Neural cell (in vitro differentiated cells): ENCODE results near the gene TMEM131L. TPM values are rescaled to one million over a fixed set of nuclear protein-coding genes. Genes with fewer than 3 reads are reported as not detected.

Experiments
- H2AFZ ChIP-seq: fragments of 200-600, 300-800 bp; sonication (generic), shearing (Covaris generic); 2 replicates; pipeline ENCODE4 v1.6.0; 2014; ENCODE audit warnings: low read depth, mild to moderate bottlenecking, antibody characterized with exemption, low read length, moderate library complexity
- H3F3A ChIP-seq: fragments of 200-600 bp; shearing (Covaris generic); 2 replicates; pipeline ENCODE4 v1.6.1; 2016; ENCODE audit warnings: mild to moderate bottlenecking, moderate library complexity, mixed read lengths, antibody characterized with exemption, low read length; ENCODE audit not compliant: insufficient read depth, poor library complexity, severe bottlenecking
- H3K27ac ChIP-seq: fragments of 200-600, 300-800 bp; sonication (generic), shearing (Covaris generic); 2 replicates; pipeline ENCODE4 v1.5.1; 2014; ENCODE audit warnings: mild to moderate bottlenecking, low read length, moderate library complexity
- H3K27me3 ChIP-seq: fragments of 300-800, 200-600 bp; sonication (generic), shearing (Covaris generic); 2 replicates; pipeline ENCODE4 v1.6.0; 2014; ENCODE audit warnings: mild to moderate bottlenecking, low read depth, low read length, moderate library complexity; ENCODE audit not compliant: insufficient read depth
- H3K36me3 ChIP-seq: fragments of 300-800, 200-600 bp; sonication (generic), shearing (Covaris generic); 2 replicates; pipeline ENCODE4 v1.5.1; 2014; ENCODE audit warnings: mild to moderate bottlenecking, antibody characterized with exemption, low read length, moderate library complexity; ENCODE audit not compliant: insufficient read depth
- H3K4me2 ChIP-seq: fragments of 300-800, 200-600 bp; sonication (generic), shearing (Covaris generic); 2 replicates; pipeline ENCODE4 v1.6.0; 2014; ENCODE audit warnings: mild to moderate bottlenecking, low read length
- H3K4me3 ChIP-seq: fragments of 300-800, 200-600 bp; sonication (generic), shearing (Covaris generic); 2 replicates; pipeline ENCODE4 v1.5.1; 2014; ENCODE audit warnings: mild to moderate bottlenecking, low read length, moderate library complexity
- H3K79me2 ChIP-seq: fragments of 200-600 bp; shearing (Covaris generic); replicated peaks from 2 replicates; pipeline ENCODE4 v1.6.0; 2014; ENCODE audit warnings: mild to moderate bottlenecking, low read length, moderate library complexity; ENCODE audit not compliant: insufficient read depth
- H3K9ac ChIP-seq: fragments of 300-800, 200-600 bp; sonication (generic), shearing (Covaris generic); 2 replicates; pipeline ENCODE4 v1.6.1; 2016; ENCODE audit warnings: mild to moderate bottlenecking, low read length, mixed read lengths
- H3K9me2 ChIP-seq: fragments of 200-600 bp; shearing (Covaris generic); 2 replicates; pipeline ENCODE4 v1.6.1; 2016; ENCODE audit warnings: mild to moderate bottlenecking, low read length, mixed read lengths; ENCODE audit not compliant: insufficient read depth
- H3K9me3 ChIP-seq: fragments of 200-600, 300-800 bp; sonication (generic), shearing (Covaris generic); 2 replicates; pipeline ENCODE4 v1.6.1; 2016; ENCODE audit warnings: mild to moderate bottlenecking, mixed run types, low read length, moderate library complexity, mixed read lengths
- H4K20me1 ChIP-seq: fragments of 200-600 bp; shearing (Covaris generic); 2 replicates; pipeline ENCODE4 v1.6.1; 2016; ENCODE audit warnings: mild to moderate bottlenecking, mixed run types; ENCODE audit not compliant: insufficient read depth
- CTCF ChIP-seq: fragments of 450-650 bp; IDR thresholded peaks from 2 replicates; pipeline ENCODE4 v1.5.1; 2014; ENCODE audit warnings: antibody characterized with exemption, mild to moderate bottlenecking, moderate library complexity; ENCODE audit not compliant: poor library complexity, severe bottlenecking
- EP300 ChIP-seq: fragments of 450-650 bp; conservative IDR thresholded peaks from 2 replicates; pipeline ENCODE4 v1.6.1; 2014; ENCODE audit warnings: antibody characterized with exemption, mild to moderate bottlenecking, moderate library complexity; ENCODE audit not compliant: poor library complexity, severe bottlenecking
- EZH2 ChIP-seq: fragments of 200-600, 300-800 bp; shearing (Covaris generic), sonication (generic); IDR thresholded peaks from 2 replicates; pipeline ENCODE4 v1.6.1; 2014; ENCODE audit warnings: antibody characterized with exemption, low read length, borderline replicate concordance, mild to moderate bottlenecking; ENCODE audit not compliant: insufficient read depth, poor library complexity, severe bottlenecking
- MXI1 ChIP-seq: fragments of 450-650 bp; conservative IDR thresholded peaks from 2 replicates; pipeline ENCODE4 v1.6.1; 2014; ENCODE audit warnings: antibody characterized with exemption, mild to moderate bottlenecking; ENCODE audit not compliant: poor library complexity, severe bottlenecking
- POLR2AphosphoS5 ChIP-seq: IDR thresholded peaks from 2 replicates; pipeline ENCODE4 v1.6.1; 2012
- RAD21 ChIP-seq: fragments of 450-650 bp; conservative IDR thresholded peaks from 2 replicates; pipeline ENCODE4 v1.6.1; 2014; ENCODE audit warnings: antibody characterized with exemption, mild to moderate bottlenecking, moderate library complexity
- REST ChIP-seq: IDR thresholded peaks from 2 replicates; pipeline ENCODE4 v1.6.1; 2012; ENCODE audit warnings: borderline replicate concordance
- SMC3 ChIP-seq: fragments of 450-650 bp; conservative IDR thresholded peaks from 2 replicates; pipeline ENCODE4 v1.6.1; 2014; ENCODE audit warnings: antibody characterized with exemption, mild to moderate bottlenecking, moderate library complexity; ENCODE audit not compliant: poor library complexity
- TAF1 ChIP-seq: IDR thresholded peaks from 2 replicates; pipeline ENCODE4 v1.6.1; 2012; ENCODE audit warnings: low read depth
- polyA plus RNA-seq: library from polyadenylated mRNA; depleted of rRNA; stranded (reverse); fragments of >200 nt; gene quantifications from 2 replicates; pipeline ENCODE4 v1.2.3, GENCODE V29; 2014

The TMEM131L gene
- polyA plus RNA-seq, 1 donor from 2014 or later, result 11.1 TPM

GRCh38 chr4:153514001-153514526, 47.9 kb downstream of the TMEM131L start:
- no peaks in the 10 kb centered on the region for H3K9me2 ChIP-seq
- peaks cover 39% of the 10 kb centered on the region for H3K79me2 ChIP-seq
- H3K4me2 ChIP-seq, result no peak overlapping the region
- no peak overlapping the region for H2AFZ ChIP-seq
- peaks cover 3% of the 10 kb centered on the region for H3K36me3 ChIP-seq
- H4K20me1 ChIP-seq, result no peaks in the 10 kb centered on the region
- no peaks in the 10 kb centered on the region for H3K9me3 ChIP-seq
- TF ChIP-seq EZH2, result no peak
- TF ChIP-seq SMC3, result no peak
- TF ChIP-seq TAF1, result no peak
- no peak for TF ChIP-seq EP300
- TF ChIP-seq RAD21, result no peak
- TF ChIP-seq MXI1, result no peak
- TF ChIP-seq CTCF, result no peak
- no peak for TF ChIP-seq POLR2AphosphoS5
- TF ChIP-seq REST, result no peak
- no peak overlapping the region for H3K4me3 ChIP-seq
- no peaks in the 10 kb centered on the region for H3F3A ChIP-seq
- H3K27me3 ChIP-seq, result no peaks in the 10 kb centered on the region
- H3K9ac ChIP-seq, result no peak overlapping the region
- H3K27ac ChIP-seq, result no peak overlapping the region

- Histone ChIP-seq H3K36me3 (peaks cover 3% of the 10 kb centered on the region), H3K27ac (no peak overlapping the region), H3K9ac (no peak overlapping the region), H4K20me1 (no peaks in the 10 kb centered on the region), H3K4me3 (no peak overlapping the region), H3K27me3 (no peaks in the 10 kb centered on the region), H3K9me2 (no peaks in the 10 kb centered on the region), H3K4me2 (no peak overlapping the region), H3F3A (no peaks in the 10 kb centered on the region), H2AFZ (no peak overlapping the region), H3K9me3 (no peaks in the 10 kb centered on the region), H3K79me2 (peaks cover 45% of the 10 kb centered on the region)
- no peak for TF ChIP-seq REST
- TF ChIP-seq RAD21, result no peak
- TF ChIP-seq EZH2, result no peak
- TF ChIP-seq TAF1, result no peak
- TF ChIP-seq MXI1, result no peak
- no peak for TF ChIP-seq POLR2AphosphoS5
- TF ChIP-seq CTCF, result no peak
These were observed 48.7 kb downstream of the TMEM131L start for GRCh38 chr4:153514688-153515426.
